Activated B cell treated with CpG ODN at 0.5 μM for 24 hours (primary cell): Measurements from ENCODE around the gene ZNF574. TPM values are rescaled to one million over a fixed set of nuclear protein-coding genes. Genes with fewer than 3 reads are reported as not detected.

Source experiments
- ATAC-seq: fragments of 200-7000 bp; cut with Tn5 transposase; one replicate; pipeline ENCODE4 v1.10.0; 2021; ENCODE audit warnings: low read depth, mild to moderate bottlenecking, moderate library complexity
- CTCF ChIA-PET: fragments of 350-600 bp; sonication (Branson Sonifier 250); formaldehyde crosslinking; loops from one replicate; lab custom pipeline; 2021; ENCODE audit warnings: antibody characterized with exemption; lab: Charles Lee
- POLR2A ChIA-PET: fragments of 350-600 bp; sonication (Branson Sonifier 250); formaldehyde crosslinking; loops from one replicate; lab custom pipeline; 2021; ENCODE audit warnings: antibody characterized with exemption; lab: Charles Lee
- DNase-seq: peaks from one replicate; pipeline ENCODE4 v3.0.0; 2022
- H3K27ac Mint-ChIP-seq: one replicate; pipeline ENCODE4 v1.8.0; 2020; ENCODE audit warnings: mixed read lengths
- H3K27me3 Mint-ChIP-seq: one replicate; pipeline ENCODE4 v1.8.0; 2021; ENCODE audit warnings: mixed read lengths
- H3K36me3 Mint-ChIP-seq: one replicate; pipeline ENCODE4 v1.8.0; 2021; ENCODE audit warnings: low read depth, mixed read lengths
- H3K4me1 Mint-ChIP-seq: one replicate; pipeline ENCODE4 v1.8.0; 2021; ENCODE audit warnings: mixed read lengths
- H3K4me3 Mint-ChIP-seq: one replicate; pipeline ENCODE4 v1.8.0; 2020; ENCODE audit warnings: mild to moderate bottlenecking, mixed read lengths
- H3K9me3 Mint-ChIP-seq: one replicate; pipeline ENCODE4 v1.8.0; 2020; ENCODE audit warnings: mixed read lengths
- intact Hi-C: fragments of 100-400 bp; cut with micrococcal nuclease; formaldehyde crosslinking; loops from one replicate; pipeline ENCODE4 v1.15.1; 2024
- total RNA-seq: library from RNA; stranded (reverse); gene quantifications from 2 replicates; pipeline ENCODE4 v1.2.3, GENCODE V29; 2022
- TF ChIP-seq, protein P1 (sequence below): fragments of 200-600 bp; IDR thresholded peaks from one replicate; pipeline ENCODE4 v1.8.0; 2022; ENCODE audit warnings: antibody characterized with exemption, mild to moderate bottlenecking

ZNF574 gene
- total RNA-seq, 1 donor from 2014 or later = 29.6 TPM

DNA sequence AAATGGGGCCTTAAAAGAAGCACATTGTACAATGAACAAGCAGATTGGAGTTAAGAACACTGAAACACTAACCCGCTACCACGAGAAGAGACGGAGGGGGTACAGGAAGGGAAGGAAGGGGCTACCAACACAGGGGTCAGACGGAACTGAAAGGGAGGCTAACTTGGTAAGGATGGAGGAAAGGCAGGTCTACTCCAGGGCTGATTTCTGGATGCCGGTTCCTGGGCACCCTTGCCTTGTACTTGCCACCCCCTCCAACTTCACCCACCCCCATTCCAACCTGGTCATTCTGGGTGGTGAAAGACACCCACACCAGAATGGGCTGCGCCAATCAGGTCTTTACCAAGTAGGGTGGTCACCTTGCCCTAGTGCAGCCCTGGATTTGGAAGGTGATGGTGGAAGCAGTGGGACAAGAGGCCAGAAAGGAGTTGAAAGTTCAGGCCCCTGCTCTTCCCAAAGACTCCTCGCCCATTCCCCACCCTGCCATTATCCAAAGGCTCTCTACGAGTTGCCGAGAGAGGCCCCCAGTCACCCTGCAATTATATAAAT is 10.3 kb downstream of the ZNF574 start:
- ChIA-PET POLR2A (interaction anchor here (0.7 to 2.5 kb wide), 3 partner anchors 8 to 90 kb away, joined by 4 to 21 read pairs (median 15); partner anchors contain the start of gene ZNF574), CTCF (no interaction called here)
- TF ChIP-seq, protein P1, sequence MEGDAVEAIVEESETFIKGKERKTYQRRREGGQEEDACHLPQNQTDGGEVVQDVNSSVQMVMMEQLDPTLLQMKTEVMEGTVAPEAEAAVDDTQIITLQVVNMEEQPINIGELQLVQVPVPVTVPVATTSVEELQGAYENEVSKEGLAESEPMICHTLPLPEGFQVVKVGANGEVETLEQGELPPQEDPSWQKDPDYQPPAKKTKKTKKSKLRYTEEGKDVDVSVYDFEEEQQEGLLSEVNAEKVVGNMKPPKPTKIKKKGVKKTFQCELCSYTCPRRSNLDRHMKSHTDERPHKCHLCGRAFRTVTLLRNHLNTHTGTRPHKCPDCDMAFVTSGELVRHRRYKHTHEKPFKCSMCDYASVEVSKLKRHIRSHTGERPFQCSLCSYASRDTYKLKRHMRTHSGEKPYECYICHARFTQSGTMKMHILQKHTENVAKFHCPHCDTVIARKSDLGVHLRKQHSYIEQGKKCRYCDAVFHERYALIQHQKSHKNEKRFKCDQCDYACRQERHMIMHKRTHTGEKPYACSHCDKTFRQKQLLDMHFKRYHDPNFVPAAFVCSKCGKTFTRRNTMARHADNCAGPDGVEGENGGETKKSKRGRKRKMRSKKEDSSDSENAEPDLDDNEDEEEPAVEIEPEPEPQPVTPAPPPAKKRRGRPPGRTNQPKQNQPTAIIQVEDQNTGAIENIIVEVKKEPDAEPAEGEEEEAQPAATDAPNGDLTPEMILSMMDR = no peak
- H3K9me3 Mint-ChIP-seq = no peaks in the 10 kb centered on the region
- peak overlapping the region; percentile 79 for H3K27ac Mint-ChIP-seq
- H3K27me3 Mint-ChIP-seq = no peaks in the 10 kb centered on the region
- H3K36me3 Mint-ChIP-seq = peaks cover 36% of the 10 kb centered on the region
- ATAC-seq = peak; percentile 13
- intact Hi-C loops = no loop called here
- no peak overlapping the region for H3K4me3 Mint-ChIP-seq
- DNase-seq = no peak
- peaks cover 54% of the 10 kb centered on the region for H3K4me1 Mint-ChIP-seq

DNA sequence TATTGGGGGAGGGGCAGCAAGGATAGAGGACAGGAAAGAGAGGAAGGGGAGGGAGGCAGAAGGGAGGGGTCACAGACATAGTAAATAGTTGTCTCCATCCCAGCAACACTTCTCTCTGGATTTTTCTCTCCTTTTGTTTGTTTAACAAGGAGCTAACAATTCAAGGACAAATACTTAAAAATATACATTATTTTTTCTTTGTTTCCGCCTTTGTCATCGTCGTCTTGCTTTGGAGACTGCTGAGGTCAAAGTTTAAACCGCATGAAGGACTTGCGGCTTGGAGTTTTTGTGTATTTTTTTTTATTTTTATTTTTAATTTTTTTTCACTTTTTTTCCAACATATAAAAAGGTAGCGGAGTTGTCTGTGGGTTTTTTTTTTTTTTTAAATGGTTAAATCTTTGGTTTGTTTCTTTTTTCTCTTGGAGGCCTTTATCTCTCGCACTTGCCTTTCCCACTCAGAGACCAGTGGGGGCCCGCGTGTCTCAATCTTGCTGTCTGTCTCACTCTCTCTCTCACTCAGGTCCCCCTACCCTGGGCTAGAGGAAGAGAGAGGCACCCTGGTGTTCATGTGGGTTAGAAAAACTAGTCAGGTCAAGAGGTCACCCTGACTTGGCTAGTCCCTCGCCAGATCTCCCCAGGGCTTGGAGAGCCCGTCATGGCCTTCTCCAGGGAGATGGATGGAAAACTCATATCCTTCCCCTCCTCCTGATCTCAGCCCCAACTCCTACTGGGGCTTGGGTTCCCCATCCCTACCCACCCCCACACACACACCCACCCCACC is 11.0 kb downstream of the ZNF574 start:
- ATAC-seq = peak; percentile 18
- TF ChIP-seq, protein P1 = no peak
- DNase-seq = no peak
- intact Hi-C loops = no loop called here
- Mint-ChIP-seq H3K9me3 (no peaks in the 10 kb centered on the region), H3K4me3 (peak overlapping the region; percentile 35), H3K4me1 (peaks cover 51% of the 10 kb centered on the region), H3K27ac (peak overlapping the region; percentile 79), H3K27me3 (no peaks in the 10 kb centered on the region), H3K36me3 (peaks cover 33% of the 10 kb centered on the region)
- ChIA-PET CTCF (no interaction called here), POLR2A (interaction anchor here (0.6 to 2.1 kb wide), 8 partner anchors 8 to 278 kb away, joined by 3 to 21 read pairs (median 4); partner anchors contain the start of gene ZNF574)

DNA sequence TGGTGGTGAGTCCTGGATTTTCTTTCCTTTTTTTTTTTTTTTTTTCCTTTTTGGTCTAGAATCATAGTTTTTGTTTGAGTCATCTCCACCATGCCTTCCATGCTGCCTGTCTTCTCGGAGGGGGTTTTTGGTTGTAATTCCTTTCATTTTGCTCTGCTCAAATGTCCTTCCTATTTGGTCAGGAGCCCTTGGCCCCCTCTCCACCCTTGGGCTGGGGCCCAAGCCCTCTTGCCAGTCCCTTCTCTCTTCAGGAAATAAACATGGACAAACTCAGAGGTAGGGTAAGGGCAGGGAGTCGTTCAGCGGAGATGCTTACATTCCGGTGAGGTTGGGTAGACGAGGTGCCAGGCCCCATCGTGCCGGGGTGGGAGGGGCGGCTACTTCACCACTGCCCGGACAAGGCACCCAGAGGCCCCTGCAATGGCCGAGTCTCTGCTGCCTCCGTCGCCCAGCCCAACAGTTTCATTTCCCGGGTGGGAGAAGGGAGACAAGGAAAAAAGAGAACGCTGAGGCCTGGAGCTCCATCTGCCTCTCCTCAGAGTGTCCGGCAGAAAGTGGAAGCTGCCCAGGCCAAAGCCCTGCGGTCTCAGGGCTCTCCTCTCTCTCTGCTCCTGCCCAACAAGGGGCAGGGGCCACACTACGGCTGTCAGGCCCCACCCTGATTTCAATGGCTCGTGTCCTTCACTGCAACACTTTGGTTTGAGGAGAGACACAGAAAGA is 12.7 kb downstream of the ZNF574 start:
- H3K4me3 Mint-ChIP-seq = peak overlapping the region; percentile 11

DNA sequence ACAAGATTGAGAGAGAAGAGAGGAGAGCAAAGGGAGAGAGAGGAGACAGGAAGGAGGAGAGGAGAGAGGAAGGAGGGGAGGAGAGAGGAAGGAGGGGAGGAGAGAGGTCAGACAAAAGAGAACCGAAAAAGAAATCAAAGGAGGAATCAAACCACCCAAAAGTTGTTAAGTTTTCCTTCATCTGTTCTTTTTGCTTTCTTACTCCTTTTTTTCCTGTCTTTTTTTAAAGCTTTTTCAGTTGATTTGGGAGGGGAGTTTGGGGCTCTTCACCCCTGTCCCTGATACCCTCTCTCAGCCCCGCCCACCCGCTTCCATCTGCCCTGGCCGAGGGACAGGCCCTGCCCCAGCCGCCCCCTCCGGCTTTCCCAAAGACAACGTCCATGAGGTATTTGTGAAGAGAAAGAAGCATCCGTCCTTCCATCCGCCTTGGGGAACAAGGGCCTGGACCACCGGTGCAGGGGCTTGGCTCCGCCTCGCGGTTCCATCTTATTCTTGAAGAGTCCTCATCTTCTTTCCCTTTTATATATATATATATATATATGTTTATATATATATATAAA is 13.3 kb downstream of the ZNF574 start:
- no peak for ATAC-seq

More for the DNA sequence above, 12.7 kb downstream of the ZNF574 start:
- no peaks in the 10 kb centered on the region for H3K27me3 Mint-ChIP-seq
- ATAC-seq = no peak
- peak overlapping the region; percentile 79 for H3K27ac Mint-ChIP-seq
- ChIA-PET CTCF (no interaction called here), POLR2A (interaction anchor here (0.6 to 2.1 kb wide), 6 partner anchors 10 to 151 kb away, joined by 3 to 21 read pairs (median 4); partner anchors contain the start of gene ZNF574)
- H3K4me1 Mint-ChIP-seq = peaks cover 57% of the 10 kb centered on the region
- peaks cover 40% of the 10 kb centered on the region for H3K36me3 Mint-ChIP-seq
- TF ChIP-seq, protein P1 = no peak
- no peak for DNase-seq
- H3K9me3 Mint-ChIP-seq = no peaks in the 10 kb centered on the region
- intact Hi-C loops = no loop called here

More for the DNA sequence above, 13.3 kb downstream of the ZNF574 start:
- no peak for DNase-seq
- POLR2A ChIA-PET = interaction anchor here (2.1 kb wide), 1 partner anchor 14 kb away, joined by 5 read pairs; the partner anchor contains the start of gene ZNF574
- Mint-ChIP-seq H3K4me3 (peak overlapping the region; percentile 11), H3K9me3 (no peaks in the 10 kb centered on the region), H3K27me3 (no peaks in the 10 kb centered on the region), H3K36me3 (peaks cover 43% of the 10 kb centered on the region), H3K4me1 (peaks cover 58% of the 10 kb centered on the region), H3K27ac (peak overlapping the region; percentile 65)
- CTCF ChIA-PET = no interaction called here
- intact Hi-C loops = no loop called here
- TF ChIP-seq, protein P1 = no peak
